NCI-H2029 treated with DMSO at 0.1 percent for 48 hours (cell line): Measurements from ENCODE around the gene SART3.

Experiments
- DNase-seq: peaks from one replicate; lab custom pipeline; 2025; lab: John Stamatoyannopoulos, UW

Gene SART3

DNA sequence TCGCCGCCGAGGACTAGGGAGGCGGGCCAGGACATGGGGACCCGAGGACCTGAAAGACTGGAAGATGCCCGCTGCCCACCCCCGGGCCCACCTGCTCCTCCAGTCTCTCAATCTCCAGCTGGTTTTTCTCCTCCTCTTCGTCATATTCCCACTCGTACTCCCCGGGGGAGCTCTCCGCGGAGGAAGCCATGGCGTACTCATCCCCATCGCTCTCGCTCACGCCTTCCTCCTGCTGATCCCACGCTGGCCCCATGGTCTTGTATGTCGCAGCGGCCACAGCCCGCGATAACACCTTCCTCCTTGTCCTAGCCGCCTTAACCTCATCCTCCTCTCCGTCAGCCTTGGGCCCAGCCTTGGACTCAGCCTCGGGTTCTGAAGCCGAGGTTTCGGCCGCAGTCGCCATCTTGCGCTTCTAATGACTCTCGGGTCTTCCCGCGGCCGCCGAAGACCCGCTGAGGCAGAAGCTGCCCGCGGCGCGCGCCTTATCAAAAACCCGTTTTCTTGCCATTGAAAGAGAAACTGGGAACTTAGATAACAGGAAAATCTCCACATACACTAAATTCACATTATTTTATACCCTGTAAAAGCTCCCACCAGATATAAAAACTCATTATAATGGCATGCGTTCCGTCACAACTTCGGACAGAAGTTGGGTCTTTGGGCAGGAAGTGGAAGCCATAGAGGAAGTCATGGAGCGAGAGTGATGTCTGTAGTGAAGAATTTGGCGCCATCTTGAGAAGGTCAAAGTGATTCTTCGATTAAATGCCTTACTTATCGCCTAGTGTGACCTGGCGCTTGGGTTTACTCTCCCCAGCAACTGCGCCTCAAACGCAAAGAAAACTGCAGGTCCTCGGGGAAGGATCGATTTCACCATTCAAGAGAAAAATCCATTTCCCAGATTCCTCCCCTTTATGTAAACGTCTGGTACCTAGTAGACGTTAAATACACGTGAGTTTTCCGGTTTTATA is at the start of gene SART3:
SART3 (minus strand) TSS at position 422 of the 968 bp plus-strand sequence; CDS start at position 403, 19 bp downstream.
- DNase-seq = peak; percentile 90

DNA sequence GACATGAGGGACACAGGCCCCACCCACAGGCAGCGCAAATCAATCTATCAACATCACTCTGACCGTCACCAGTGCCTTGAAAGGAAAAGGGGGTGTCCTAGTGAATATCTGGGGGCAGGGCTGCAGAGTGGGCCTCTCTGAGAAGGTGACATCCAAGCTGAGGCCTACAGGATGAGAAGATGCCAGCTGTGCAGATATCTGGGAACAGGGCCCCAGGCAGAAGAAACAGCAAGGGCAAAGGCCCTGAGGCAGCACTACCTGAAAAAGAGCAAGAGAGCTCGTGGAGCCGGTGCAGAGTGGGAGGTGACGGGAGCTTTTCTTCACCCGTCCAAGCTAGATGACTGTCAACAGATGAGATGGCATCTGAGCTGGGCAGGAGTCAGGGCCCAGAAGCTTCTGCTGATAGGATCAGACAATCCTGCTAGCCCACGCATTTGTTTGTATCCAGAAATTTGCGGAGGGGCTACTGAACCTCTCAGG is 49.4 kb upstream of the SART3 start:
- no peak for DNase-seq

- no peak for DNase-seq
These were observed 48.8 kb upstream of the SART3 start for GRCh38 chr12:108609537-108610335.

GRCh38 chr12:108608616-108609015 is 47.6 kb upstream of the SART3 start:
- DNase-seq = no peak

DNA sequence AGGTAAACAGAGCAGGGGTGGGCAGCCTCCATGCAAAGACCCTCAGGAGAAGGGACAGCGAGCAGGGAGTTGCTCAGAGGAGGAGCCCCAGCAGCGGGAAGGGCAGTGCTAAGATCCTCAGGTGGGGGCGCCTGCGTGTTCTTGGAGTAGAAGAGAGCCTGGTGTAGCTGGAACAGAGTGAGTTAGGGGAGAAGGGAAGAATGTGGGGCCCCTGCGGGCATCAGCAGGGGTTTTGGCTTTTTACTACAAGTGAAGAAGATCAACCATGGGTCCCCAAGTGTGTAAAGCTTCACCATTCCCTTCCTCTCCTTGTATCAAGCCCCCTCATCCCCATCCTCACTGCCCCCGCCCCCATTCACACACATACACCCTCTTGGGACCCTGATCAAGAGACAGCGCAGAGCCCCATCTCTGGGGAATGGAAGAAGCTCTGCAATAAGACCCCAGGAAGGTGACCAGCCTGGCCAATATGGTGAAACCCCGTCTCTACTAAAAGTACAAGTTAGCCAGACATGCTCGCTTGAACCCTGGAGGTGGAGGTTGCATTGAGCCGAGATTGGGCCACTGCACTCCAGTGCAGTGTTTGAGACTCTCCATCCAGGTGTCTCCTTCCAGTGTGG is 47.1 kb upstream of the SART3 start:
- no peak for DNase-seq

DNA sequence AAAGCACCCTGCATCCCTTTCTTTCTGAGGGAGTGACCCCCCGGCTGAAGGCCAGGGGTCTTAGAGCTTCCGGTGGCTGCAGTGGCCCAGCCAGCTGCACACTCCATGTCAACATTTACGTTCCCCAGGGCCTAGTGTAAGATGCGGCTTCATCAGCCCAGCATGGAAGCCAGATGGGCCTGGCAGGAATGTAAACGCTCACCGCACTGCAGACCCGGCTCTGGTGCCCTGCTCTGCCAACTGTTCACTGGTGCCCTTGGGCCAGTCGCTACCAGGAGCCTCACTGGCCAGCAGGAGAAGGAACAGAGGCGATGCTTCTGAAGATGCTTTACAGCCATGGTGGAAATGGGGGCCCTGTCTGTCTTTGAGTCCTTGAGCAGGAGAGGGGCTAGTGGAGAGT is 45.5 kb upstream of the SART3 start:
- no peak for DNase-seq

DNA sequence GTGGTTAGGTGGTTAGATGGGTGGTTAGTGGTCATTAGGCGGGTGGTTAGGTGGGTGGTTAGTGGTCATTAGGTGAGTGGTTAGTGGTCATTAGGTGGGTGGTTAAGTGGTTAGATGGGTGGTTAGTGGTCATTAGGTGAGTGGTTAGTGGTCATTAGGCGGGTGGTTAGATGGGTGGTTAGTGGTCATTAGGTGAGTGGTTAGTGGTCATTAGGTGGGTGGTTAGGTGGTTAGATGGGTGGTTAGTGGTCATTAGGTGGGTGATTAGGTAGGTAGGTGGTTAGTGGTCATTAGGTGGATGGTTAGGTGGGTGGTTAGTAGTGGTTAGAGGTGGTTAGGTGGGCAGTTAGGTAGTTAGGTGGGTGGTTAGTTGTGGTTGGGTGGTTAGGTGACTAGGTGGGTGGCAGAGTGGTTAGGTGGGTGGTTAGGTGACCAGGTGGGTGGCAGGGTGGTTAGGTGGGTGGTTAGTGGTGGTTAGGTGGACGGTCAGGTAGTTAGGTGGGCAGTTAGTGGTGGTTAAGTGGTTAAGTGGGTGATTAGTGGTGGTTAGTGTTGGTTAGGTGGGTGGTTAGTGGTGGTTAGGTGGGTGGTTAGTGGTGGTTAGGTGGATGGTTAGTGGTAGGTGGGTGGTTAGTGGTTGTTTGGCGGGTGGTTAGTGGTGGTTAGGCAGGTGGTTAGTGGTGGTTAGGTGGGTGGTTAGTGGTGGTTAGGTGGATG is 44.9 kb upstream of the SART3 start:
- DNase-seq = no peak

DNA sequence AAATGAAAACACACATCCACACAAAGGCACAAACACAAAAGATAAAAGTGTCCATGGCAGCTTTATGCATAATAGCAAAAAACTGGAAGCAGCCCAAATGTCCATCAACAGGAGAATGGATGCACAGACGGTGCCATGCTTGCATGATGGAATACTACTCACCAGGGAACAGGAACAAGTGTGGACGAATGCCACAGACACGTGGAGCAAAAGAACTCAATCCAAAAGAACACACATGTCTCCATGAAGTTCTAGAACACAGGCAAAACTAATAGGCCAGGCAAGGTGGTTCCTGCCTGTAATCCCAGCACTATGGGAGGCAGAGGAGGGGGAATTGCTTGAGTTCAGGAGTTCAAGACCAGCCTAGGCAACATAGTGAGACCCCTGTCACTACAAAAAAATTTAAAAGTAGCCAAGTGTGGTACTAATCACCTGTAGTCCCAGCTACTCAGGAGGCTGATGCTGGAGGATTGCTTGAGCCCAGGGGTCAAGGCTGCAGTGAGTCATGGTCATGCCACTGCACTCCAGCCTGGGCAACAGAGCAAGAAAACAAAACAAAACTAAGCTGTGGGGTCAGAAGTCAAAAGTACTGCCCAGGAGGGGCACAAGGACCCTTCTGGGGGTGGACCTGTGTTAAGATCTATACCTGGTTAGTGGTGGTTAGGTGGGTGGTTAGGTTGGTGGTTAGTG is 44.2 kb upstream of the SART3 start:
- DNase-seq = no peak

DNA sequence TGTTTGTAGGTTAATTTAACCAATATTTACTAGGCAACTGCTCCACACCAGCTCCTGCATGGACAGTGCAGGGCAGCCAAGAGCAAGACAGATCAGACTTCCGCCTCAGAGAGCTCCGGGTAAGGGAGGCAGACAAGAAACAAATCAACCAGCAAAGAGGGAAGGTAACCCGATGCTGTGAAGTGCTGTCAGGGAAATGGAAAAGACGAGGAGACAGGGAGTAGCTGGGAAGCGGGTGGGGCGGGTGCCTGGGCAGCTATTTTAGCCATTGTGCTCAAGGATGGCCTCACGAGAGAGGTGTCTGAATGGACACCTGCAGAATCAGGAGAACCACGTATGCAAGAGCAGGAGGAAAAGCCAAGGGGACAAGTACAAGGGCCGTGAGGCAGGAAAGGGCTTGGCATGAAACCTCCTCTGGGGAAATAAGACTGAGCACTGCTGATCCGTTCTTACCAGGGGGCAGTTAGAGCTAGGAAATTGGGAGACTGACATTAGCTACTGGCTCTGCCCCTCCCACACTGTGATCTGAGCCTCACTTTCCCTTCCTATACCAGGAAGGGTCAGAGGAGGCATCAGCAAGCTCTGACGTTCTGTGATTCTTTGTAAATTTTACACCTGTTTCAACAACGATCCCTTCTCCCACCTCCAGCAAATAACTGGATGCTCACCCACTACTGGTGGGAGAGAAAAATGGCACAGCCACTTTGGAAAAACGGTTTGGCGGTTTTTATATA is 43.4 kb upstream of the SART3 start:
- DNase-seq = no peak

DNA sequence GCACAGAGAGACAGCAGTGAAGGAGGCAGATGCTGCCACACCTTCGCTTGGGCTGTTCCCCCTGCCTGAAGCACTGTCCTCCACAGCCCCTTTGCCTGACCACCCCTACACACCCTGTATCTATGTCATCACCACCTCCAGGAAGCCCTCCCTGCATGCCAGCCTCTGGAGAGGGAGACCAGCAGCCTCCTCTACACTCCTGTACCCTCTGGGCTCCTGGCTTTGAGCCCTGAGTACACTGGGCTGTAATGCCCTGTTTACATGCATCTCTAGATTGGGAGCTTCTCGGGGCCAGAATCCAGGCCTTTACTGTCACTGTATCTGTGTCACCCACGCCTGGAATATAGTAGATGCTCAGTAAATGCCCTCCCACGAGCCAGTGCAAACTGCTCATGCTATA is 42.8 kb upstream of the SART3 start:
- DNase-seq = no peak

- DNase-seq = no peak
These were observed 42.2 kb upstream of the SART3 start for GRCh38 chr12:108602976-108603704.

DNA sequence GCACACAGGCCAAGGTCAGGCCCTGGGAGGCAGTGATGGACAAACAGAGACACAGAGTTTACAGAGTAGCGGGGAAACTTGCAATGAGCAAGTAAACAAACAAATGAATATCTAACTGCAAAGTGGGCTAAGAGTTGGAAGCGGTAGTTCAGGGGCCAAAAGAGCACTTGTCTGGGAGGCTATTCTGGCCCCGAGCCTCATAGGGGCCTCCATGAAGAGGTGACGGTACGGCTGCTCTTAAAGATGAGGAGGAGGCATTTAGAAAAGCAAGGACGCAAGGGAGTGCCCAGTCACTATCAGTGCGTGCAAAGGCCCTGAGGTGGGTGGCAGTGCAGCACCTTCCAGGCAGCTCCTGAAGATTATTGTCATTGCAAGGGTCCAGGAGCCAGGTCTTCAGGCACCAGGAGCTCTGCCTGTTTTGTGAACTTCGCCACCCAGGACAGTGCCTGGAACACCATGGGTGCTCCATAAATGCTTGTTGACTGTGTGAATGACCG is 41.3 kb upstream of the SART3 start:
- DNase-seq = no peak

- no peak for DNase-seq
These were observed 39.7 kb upstream of the SART3 start for GRCh38 chr12:108600702-108601007.

DNA sequence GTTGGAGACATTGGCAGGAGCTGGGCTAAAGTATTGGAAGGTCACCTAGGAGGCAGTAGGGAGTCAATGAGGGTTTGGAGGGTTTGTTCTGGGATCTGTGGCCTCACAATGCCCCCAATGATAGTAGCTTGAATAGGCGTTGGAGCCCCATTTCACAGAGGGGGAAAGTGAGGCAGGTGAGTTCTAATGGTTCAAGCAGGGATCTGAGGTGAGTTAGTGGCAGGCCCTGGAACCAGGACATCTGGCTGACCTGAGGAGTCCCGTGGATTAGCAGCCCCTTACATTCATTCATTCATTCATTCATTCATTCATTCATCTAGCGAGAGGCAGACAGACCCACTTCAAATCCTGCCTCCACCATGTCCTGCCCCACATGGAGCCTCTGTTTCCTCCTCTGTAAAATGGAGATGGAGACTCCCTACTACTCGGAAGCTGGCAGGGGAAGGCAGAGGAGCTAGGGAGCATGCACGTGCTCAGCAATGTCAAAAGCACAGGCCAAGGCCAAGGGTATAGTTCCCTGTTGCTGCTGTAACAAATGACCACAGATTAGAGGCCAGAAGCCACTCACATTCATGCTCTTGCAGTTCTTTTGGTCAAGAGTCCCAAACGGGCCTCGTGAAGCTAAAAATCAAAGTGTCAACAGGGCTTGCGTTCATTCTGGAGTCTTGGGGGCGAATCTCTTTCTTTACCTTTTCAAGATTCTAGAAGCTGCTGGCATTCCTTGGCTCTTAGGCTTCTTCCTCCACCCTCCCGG is 39.2 kb upstream of the SART3 start:
- DNase-seq = no peak

DNA sequence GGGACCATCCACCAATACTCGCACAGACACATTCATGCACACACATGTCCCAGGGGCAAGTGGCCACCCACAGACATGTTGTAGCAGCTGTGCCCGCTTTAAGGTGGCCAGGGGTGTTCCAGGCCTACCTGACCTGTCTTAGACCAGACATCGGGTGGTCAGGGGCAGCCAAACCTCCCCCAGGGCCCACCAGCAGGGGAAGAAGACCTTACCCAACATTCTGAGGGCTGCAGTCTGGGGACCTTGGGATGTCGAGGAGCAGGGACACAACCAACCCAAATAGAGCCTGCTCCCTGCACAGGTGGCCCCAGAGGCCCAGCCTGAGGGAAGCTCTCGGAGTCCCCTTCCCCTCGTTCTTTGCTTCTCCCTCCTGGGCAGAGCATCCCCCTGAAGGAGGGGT is 38.6 kb upstream of the SART3 start:
- DNase-seq = no peak

- no peak for DNase-seq
These were observed 37.7 kb upstream of the SART3 start for GRCh38 chr12:108598553-108599250.

- no peak for DNase-seq
These were observed 36.8 kb upstream of the SART3 start, which contains the start of gene TMEM119 for GRCh38 chr12:108597559-108598471. Gene TMEM119, minus strand, starts transcription at chr12:108598084. Its CDS starts 5,701 bp downstream, at chr12:108592383.
